ENCODE data around the gene TP53BP2.
"Not testable (repeated sequence)": the region's sequence is repeated elsewhere in the genome, so short reads cannot be mapped to it uniquely, and the experiment has no call there.

The TP53BP2 gene

DNA sequence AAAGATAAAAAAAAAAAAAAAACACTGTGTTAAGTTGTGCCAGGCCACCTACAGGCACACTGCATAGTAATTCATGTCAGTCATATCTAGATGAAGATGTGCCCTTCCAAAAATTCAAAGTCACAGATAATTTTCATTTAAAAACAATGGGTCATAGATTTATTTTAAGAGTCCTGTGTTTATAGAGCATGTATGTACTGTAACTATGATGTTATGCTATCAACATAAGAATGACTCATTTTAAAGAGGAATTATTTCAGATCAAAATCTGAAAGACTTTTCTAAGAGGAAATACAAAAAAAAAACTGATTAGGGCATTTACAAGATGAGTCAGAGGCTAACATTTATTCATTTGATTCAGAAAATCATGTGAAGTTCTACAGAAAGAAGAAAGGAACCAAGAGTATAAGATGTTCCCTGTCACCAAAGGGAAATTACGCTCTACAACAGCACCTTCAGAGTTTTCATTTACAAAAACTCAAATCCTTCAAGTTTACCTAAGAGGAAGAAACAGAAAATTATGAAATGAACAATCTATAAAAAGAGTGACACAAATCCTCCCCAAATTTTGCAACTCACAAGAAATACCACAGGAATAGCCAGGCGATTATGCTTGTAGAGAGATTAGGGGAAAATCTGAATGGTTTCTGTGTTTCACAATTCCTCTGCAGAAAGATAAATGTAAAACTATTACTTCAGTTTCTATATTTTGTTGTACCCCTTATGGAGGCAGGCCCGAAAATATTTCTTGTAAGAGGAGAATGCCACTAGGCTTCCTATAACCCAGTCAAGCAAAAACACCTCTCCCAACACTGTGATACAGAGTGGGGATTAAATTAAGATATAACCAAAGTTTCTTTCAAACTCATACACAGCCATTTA is 13.8 kb downstream of the TP53BP2 start:
- no peak for DNase-seq (ENCODE audit: low read depth in 2 of 2)

DNA sequence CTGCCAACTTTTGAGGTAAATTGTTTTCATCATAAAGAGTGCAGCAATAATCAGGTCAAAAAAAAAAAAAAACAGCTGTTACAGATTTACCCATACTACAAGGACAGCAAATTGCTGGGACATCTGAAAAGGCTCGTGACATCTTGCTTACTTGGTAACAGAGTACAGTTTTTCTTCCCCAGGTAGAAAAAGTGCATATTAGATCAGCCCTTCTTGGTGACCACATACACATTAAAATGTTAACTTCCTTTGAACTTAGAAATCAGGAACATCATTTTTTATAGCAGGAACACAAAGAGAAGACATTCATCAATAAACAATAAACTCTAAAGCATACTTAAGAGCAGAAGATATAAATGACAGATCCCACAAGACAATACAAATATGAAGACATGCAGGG is 16.1 kb downstream of the TP53BP2 start:
- DNase-seq (ENCODE audit: low read depth in 2 of 2) = no peak

DNA sequence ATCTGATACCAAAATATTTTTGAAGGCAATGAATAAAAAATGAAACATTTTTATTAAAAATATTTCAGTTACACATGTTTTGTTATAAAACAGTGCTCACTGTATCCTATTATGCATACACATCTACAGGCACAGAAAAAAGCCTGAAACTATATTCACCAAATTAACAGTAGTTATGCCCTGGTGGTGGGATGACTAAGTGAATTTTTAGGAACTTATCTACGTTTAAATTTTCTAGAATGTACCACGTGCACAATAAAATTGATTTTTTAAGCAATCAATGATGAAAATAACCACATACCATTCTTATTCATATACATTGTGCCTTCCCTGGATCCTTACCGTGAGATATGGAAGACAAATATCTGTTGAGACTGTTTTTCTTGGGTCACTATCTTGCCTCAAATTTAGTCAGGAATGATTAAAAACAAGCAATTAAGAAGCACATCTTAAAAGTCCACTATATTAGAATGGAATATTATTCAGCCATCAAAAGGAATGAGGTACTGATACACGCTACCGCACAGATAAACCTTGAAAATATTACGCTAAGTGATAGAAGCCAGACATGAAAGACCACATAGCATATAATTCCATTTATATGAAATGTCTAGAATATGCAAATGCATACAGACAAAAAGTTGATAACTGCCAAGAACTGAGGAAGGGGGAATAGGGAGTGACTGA is 17.4 kb downstream of the TP53BP2 start:
- no peak for DNase-seq (ENCODE audit: low read depth in 2 of 2)

DNA sequence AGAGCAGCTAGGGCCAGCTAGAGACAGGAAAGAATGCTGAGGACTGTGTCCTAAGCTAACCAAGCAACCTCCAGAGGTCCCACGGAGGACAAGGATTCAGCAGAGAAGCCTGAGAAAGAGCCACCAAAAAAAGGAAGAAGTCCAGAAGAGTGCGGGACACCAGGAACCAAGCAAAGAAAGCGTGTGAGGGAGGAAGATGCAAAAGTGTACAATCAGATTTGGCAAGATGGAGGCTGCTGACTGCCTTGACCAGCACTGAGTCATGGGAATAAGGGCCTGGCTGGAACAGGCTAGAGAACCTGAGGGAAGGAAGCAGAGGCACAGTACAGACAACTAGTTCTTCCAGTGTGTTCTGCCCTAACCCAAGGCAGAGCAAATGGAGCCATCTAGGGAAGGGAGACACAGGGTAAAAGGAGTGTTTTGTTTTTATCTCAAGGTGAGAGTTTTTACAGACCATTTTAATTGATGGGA is 18.5 kb downstream of the TP53BP2 start:
- DNase-seq (ENCODE audit: low read depth in 2 of 2) = no peak

DNA sequence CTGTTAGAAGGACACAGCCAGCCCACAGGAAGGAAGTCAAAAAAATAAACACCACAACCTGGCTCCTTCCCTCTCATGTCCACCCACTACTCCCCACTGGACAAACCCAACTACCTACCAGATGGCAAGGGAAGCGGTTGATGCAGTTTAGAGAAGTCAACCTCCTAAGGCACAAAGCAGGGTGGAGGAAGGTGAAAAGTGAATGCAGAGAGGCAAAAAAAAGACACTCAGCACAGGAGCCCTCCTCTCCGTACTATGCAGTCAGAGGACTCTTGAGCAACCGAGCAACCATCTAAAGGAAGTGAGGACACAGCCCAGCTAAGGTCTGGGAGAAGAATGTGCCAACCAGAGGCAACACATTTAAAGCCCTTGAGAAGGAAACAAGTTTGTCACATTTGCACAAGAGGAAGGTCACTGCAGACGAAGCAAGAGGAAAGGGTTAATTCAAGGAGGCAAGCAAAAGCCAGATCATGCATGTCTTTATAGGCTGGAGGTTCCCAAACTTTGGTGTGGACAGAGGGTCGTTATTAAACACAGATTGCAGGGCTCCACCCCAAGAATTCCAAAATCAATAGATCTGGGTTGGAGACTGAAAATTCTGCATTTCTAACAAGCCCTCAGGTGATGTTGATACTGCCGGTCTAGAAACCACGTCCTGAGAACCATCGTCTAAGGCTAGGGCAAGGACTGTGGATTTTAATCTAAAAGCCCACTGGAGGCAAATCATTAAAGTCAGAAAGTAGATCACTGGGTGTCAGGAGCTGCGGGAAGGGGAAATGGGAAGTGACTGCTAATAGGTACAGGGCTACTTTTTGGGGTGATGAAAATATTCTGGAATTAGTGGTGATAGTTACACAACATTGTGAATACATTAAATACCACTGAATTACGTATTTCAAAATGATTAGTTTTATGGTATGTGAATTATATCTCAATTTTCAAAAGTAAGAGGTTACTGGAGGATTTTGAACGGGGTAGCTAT is 19.7 kb downstream of the TP53BP2 start:
- DNase-seq (ENCODE audit: low read depth in 2 of 2) = no peak

DNA sequence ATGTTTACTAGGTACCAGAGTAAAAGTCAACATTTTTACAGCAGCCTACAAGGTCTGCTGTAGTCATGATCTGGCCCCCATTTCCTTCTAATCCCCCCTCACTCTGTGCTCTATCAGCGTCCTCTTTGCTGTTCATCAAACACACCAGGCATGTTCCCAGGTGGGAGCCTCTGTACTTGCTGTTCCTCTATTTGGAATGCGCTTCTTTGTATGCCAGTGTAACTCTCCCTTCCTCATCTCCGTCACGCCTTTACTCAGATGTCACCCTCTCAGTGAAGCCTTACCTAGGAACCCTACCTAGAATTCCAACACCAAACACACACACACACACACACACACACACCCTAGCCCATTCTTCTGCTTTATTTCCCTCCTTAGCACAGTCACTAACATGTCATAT is 21.0 kb downstream of the TP53BP2 start:
- no peak for DNase-seq (ENCODE audit: low read depth in 2 of 2)

DNA sequence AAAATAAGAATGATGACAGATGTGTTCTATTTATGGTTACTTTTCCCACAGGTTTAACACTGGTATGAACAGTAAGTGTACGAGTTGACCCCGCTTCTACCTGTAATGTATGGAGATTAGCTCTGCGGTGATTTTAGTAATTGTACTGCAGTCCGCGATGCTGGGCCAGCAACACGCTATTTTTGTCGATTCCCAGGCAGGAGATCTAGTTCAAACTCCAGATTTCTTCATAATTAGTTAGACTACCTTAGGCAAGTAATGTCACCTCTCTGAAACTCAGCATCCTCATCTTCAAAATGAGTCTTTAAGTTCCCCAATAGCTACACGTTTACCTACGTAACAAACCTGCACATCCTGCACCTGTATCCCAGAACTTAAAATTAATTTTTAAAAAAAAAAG is 21.5 kb downstream of the TP53BP2 start:
- no peak for DNase-seq (ENCODE audit: low read depth in 2 of 2)

DNA sequence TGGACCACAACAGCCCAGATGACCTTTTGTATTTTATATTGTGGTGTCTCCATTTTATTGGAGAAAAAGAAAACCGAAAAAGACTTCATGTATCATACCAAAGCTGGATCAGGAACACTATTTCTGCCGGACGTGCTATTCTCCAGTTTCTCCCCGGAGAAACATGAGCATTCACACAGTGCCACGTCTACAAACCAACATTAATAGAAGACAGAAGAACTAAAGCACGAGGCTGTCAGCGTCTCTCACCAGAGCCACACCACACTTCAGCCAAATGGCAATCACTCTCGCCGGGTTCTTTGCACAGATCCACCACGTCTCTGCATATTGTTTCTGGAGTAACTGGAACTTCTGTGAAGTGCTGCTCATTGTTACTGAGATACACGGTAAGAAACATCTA is 24.8 kb downstream of the TP53BP2 start:
- DNase-seq (ENCODE audit: low read depth in 2 of 2) = no peak

DNA sequence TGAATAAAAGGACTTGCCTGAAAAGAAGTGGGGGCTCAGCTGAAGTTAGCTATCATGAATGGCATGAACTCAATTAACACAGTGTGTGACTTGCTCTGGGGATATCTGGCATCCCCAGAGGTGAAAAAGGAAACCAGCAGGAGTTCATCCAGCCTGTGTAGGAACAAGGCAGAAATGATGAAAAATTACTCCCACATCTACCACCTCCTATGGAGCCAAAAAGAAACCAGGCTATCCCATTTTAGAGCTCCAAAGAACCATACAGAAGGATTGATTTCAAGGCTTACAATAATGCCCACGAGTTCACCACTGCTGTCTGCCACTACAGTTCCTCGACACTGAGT is 25.3 kb downstream of the TP53BP2 start:
- DNase-seq (ENCODE audit: low read depth in 2 of 2) = no peak

DNA sequence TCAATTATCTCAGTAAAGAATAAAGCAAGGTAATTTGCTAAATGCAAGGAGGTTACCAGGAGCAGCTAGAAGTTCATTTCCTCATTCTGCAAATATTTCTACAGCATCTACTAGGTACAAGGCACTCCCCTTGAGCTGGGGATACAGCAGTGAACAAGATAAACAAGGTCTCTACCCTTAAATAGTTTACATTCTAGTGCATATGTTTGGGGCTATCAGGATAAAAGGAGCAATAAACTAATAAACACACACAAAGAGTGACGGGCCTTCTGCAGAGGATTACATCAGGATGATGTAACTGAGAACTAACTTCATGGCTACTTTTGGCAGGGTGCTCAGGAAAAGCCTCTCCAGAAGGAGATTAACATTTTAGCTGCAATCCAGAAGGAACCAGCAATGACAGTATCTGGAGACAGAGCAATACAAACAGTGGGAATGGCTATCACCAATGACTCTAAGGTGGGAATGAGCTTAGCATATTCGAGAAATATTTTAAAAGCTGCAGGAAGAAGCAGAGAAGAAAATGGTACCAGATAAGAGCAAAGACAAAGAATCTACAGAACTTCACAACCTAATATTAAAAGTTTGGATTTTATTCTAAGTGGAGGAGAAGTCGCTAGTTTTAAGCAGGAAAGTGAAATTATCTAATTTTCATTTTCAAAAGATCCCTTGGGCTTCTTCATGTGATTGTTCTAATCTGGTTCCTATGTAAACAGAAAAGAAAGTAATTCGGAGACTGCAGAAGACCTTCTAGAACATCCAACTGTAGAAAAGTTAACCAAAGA is 25.8 kb downstream of the TP53BP2 start:
- DNase-seq (ENCODE audit: low read depth in 2 of 2) = no peak

DNA sequence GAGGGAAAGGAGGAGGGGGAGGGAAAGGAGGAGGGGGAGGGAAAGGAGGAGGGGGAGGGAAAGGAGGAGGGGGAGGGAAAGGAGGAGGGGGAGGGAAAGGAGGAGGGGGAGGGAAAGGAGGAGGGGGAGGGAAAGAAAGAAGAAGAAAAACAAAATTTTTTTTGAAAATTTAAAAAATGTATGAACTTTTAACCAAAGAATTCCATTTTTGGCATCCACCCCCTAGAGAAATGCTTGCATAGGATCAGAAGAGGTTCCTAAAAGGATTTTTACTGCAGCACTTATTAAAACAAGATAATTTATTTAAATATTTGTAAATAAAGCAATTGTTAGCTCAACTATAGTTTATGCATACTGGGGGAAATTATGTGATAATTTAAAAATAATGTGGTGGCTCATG is 28.5 kb downstream of the TP53BP2 start:
- not testable (repeated sequence) for DNase-seq (ENCODE audit: low read depth in 2 of 2)

DNA sequence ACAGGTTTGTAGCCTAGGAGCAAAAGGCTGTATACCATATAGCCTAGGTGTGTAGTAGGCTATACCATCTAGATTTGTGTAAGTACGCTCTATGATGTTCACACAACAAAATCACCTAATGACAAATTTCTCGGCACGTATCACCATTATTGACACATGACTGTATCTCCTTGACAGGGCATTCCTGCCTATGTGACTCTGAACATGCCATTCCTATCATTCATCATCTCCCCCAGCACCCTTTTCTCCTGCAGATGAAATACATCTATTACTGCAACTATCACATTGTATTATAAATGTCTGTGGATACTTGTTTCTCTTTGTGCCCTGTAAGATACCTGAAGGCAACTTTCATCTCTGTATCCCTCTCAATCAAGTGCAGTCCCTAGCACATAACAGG is 29.9 kb downstream of the TP53BP2 start:
- no peak for DNase-seq (ENCODE audit: low read depth in 2 of 2)

DNA sequence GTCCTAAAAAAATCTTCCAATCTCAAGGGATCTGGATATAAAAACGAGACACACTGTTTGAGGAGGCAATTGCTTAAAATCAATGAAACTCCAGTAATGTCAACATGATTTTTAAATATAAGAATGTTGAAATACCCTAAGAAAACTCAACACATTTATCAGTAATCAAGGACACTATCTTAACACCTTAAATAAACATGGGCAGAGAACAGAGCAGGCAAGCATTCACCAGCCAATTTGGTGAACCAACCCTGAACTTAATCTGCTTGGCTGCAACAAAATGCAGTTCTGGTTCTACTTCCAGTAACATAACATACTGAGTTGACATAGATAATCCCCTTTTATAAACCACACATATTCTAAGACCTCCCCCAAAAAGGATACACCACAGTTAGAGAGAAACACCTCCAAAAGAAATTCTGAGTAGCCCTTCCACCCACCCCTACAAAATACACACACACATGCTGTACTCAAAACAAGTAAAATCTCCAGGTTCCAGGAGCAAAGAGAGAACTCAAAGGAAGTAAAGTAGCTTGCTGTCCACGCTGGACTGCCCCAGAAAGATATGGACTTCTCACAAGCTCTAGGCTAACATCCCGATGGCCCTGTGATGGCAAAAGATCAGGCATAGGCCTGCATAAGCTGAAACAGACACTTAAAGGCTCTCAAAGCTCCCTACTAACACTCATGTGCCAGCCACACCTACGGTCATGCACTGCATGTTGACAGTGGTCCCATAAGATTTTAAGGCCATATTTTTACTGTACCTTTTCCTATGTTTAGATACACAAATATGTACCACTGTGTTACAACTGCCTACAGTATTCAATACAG is 30.5 kb downstream of the TP53BP2 start:
- DNase-seq (ENCODE audit: low read depth in 2 of 2) = no peak

DNA sequence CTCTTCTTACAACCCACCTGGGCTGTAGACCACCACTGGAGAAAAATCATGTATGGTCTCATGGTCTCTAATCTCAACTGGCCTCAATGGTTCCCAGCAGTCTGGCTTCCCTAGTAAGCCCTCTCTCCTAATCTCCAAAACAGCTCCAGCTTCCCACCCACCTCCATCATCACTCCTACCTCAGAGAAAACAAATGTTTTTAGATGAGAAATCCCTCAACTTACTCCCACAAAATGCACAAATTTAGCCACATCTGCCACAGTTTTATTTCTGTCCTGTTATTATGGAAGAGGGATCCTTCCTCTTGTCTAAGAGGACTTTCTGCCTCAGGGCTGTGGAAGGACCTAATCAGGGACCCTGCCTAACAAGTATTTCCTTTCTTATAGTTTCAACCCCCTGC is 32.1 kb downstream of the TP53BP2 start:
- no peak for DNase-seq (ENCODE audit: low read depth in 2 of 2)

DNA sequence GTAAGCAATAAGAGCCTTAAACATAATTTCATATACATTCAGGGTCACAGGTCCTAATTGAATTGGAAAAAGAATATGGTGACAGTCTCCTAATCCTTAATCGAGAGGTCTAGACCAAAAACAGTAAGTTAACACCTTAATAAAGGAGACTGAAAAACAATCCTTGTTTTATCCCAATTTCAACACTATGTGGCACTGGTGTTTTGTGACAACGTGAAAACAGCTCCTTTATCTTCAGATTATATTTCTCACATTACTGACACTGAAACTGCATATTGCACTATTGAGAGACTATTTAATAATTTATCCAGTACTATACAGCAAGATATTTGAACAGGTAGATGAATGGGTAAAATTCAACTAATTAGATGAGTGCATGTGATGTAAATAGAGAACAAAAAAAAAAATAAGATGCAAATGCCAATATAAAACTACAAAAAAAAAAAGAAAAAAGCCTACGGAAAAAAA is 34.1 kb downstream of the TP53BP2 start:
- DNase-seq (ENCODE audit: low read depth in 2 of 2) = no peak

DNA sequence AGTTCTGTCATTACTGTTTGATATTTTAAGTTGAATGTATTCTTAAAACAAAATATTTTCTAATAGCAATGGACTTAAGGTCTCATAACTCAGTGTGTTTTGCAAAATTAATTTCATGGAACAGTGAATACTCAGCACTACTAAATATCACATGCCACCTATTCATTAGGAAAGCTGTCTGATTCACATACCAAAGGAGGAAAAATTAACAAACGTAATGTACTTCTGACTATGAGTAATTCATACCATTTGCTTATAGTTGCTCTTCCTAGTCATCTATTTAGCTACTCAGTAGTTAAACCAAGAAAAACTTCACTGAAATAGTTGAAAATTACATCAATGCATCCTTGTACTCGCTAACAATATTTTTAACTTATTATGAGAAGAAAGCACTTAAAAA is 35.2 kb downstream of the TP53BP2 start:
- no peak for DNase-seq (ENCODE audit: low read depth in 2 of 2)

DNA sequence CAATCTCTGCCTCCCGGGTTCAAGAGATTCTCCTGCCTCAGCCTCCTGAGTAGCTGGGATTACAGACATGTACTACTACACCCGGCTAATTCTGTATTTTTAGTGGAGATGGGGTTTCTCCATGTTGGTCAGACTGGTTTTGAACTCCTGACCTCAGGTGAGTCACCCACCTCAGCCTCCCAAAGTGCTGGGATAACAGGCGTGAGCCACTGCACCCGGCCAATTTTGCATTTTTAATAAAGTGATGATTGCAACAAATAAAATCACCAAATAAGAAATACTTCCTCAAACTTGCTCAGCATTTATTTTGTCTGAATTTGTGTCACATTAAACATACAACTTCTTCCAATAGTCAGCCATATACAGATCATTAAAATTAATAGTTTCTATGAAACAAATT is 35.8 kb downstream of the TP53BP2 start:
- DNase-seq (ENCODE audit: low read depth in 2 of 2) = not testable (repeated sequence)

DNA sequence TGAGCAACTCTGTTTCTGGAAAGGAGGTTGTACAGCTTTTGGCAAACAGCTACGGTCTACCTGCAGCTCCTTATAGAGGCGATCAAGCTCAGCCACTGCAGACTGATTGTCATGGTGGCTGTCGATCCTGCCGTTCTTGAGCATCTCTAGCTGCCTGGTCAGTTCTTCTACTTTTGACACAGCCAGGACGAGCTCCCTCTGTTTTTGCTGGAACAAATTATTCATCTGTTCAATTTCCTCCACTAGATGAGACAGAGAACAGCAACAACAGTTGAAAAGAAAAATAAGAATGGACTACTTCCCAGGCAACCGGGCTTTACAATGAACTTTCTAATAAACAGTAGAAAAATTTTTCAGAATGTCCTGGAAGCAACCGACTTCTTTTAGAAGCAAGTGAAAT is 42.5 kb downstream of the TP53BP2 start:
- DNase-seq (ENCODE audit: low read depth in 2 of 2) = no peak

DNA sequence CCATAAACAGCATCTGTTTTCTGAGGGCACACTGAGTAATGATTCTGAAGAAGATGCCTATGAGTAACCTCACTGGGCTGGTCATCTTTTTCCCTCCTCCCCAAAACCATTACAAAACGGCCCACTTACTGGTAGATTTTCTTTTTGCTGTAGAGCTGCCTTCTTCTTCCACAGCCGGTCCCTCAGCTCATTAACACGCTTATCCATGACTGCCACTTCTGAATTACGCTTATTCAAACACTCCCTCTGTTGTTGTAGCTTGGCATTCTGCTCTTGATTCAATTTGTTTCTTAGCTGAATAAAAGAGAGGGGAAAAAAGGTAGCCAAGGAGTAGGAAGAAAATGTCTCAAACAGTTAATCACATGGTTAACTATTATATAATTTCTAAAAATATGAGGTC is 43.1 kb downstream of the TP53BP2 start:
- DNase-seq (ENCODE audit: low read depth in 2 of 2) = no peak

DNA sequence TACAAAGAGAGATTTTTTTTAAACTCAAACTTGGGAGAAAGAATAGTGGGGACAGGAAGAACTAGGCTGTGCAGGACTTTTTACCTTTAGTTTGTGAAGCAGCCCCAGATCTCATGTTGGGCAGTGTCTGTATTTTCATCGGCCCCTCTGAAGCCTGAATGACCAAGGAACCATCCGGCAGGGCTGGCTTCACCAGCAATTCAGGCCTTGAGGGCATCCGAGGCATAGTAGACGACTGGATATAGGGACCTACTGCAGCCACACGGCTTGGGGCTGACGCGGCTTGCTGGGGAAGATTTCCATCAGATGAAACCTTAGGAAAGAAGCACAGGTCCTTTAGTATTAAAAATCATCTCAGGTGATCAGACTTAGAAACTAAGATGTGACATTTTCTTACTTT is 43.7 kb downstream of the TP53BP2 start:
- DNase-seq (ENCODE audit: low read depth in 2 of 2) = no peak

Measured in stimulated activated CD4-positive, alpha-beta T cell treated with anti-CD3 and anti-CD28 coated beads, Interleukin-4, amount 100 ng/mL, for 48 hours (primary cell).